SK-N-SH treated with all-trans-retinoic acid at 6 μM for 48 hours (cell line): ENCODE data around the gene LEUTX.

Experiments used
- ATAC-seq: fragments of 200-7000 bp; cut with Tn5 transposase; 3 replicates; pipeline ENCODE4 v1.9.1; 2020; ENCODE audit warnings: mild to moderate bottlenecking, moderate library complexity
- ARNTL ChIP-seq: fragments of 450-650 bp; formaldehyde crosslinking; IDR thresholded peaks from 2 replicates; pipeline ENCODE4 v1.5.0; 2020; ENCODE audit warnings: low read depth, mild to moderate bottlenecking, moderate library complexity, borderline replicate concordance
- BACH2 ChIP-seq: fragments of 250-450 bp; sonication (Bioruptor Pico); IDR thresholded peaks from 2 replicates; pipeline ENCODE4 v1.9.0; 2021; ENCODE audit warnings: mild to moderate bottlenecking, borderline replicate concordance
- CREB5 ChIP-seq: fragments of 250-450 bp; sonication (Bioruptor Pico); IDR thresholded peaks from 2 replicates; pipeline ENCODE4 v1.5.1; 2020; ENCODE audit warnings: low read depth, mild to moderate bottlenecking, moderate library complexity
- CSDC2 ChIP-seq: fragments of 250-450 bp; sonication (Bioruptor Pico); IDR thresholded peaks from 2 replicates; pipeline ENCODE4 v1.5.0; 2020; ENCODE audit warnings: mild to moderate bottlenecking, moderate library complexity
- ESRRG ChIP-seq: fragments of 250-450 bp; sonication (Bioruptor Pico); IDR thresholded peaks from 2 replicates; pipeline ENCODE4 v1.6.1; 2021; ENCODE audit warnings: mild to moderate bottlenecking
- GLIS3 ChIP-seq: fragments of 250-450 bp; sonication (Bioruptor Pico); IDR thresholded peaks from 2 replicates; pipeline ENCODE4 v1.5.0; 2020; ENCODE audit warnings: mild to moderate bottlenecking, moderate library complexity
- ISL1 ChIP-seq: fragments of 250-450 bp; sonication (Bioruptor Pico); IDR thresholded peaks from 2 replicates; pipeline ENCODE4 v2.1.2; 2022; ENCODE audit warnings: mild to moderate bottlenecking, moderate library complexity
- OSR1 ChIP-seq: fragments of 250-450 bp; sonication (Bioruptor Pico); IDR thresholded peaks from 2 replicates; pipeline ENCODE4 v1.8.0; 2022; ENCODE audit warnings: moderate library complexity, mild to moderate bottlenecking, inconsistent platforms
- PATZ1 ChIP-seq: fragments of 250-450 bp; sonication (Bioruptor Pico); IDR thresholded peaks from 2 replicates; pipeline ENCODE4 v1.8.0; 2020; ENCODE audit warnings: mild to moderate bottlenecking, moderate library complexity, borderline replicate concordance
- POU6F1 ChIP-seq: fragments of 250-450 bp; sonication (Bioruptor Pico); IDR thresholded peaks from 2 replicates; pipeline ENCODE4 v1.8.0; 2021; ENCODE audit warnings: low read depth, mild to moderate bottlenecking, moderate library complexity, borderline replicate concordance
- PPARA ChIP-seq: fragments of 250-450 bp; sonication (Bioruptor Pico); IDR thresholded peaks from 2 replicates; pipeline ENCODE4 v1.5.0; 2020; ENCODE audit warnings: mild to moderate bottlenecking, borderline replicate concordance
- RARB ChIP-seq: fragments of 250-450 bp; sonication (Bioruptor Pico); IDR thresholded peaks from 2 replicates; pipeline ENCODE4 v1.8.0; 2021; ENCODE audit warnings: mild to moderate bottlenecking, moderate library complexity
- SNAI2 ChIP-seq: fragments of 250-450 bp; sonication (Bioruptor Pico); IDR thresholded peaks from 2 replicates; pipeline ENCODE4 v1.5.0; 2020; ENCODE audit warnings: mild to moderate bottlenecking, moderate library complexity
- TCF4 ChIP-seq: fragments of 250-450 bp; sonication (Bioruptor Pico); IDR thresholded peaks from 2 replicates; pipeline ENCODE4 v1.8.0; 2021; ENCODE audit warnings: mild to moderate bottlenecking, moderate library complexity, borderline replicate concordance
- TOX ChIP-seq: fragments of 250-450 bp; sonication (Bioruptor Pico); IDR thresholded peaks from 2 replicates; pipeline ENCODE4 v1.8.0; 2021; ENCODE audit warnings: mild to moderate bottlenecking, moderate library complexity, borderline replicate concordance
- TSHZ2 ChIP-seq: fragments of 250-450 bp; sonication (Bioruptor Pico); IDR thresholded peaks from 2 replicates; pipeline ENCODE4 v1.5.0; 2020; ENCODE audit warnings: mild to moderate bottlenecking, moderate library complexity
- ZC3H10 ChIP-seq: fragments of 250-450 bp; sonication (Bioruptor Pico); IDR thresholded peaks from 2 replicates; pipeline ENCODE4 v1.5.1; 2021; ENCODE audit warnings: mild to moderate bottlenecking, moderate library complexity
- ZFP3 ChIP-seq: fragments of 250-450 bp; sonication (Bioruptor Pico); IDR thresholded peaks from 2 replicates; pipeline ENCODE4 v1.5.0; 2020; ENCODE audit warnings: mild to moderate bottlenecking, moderate library complexity
- ZFP30 ChIP-seq: fragments of 450-650 bp; formaldehyde crosslinking; IDR thresholded peaks from 2 replicates; pipeline ENCODE4 v1.5.0; 2022; ENCODE audit warnings: mild to moderate bottlenecking, moderate library complexity
- ZNF565 ChIP-seq: fragments of 450-650 bp; formaldehyde crosslinking; conservative IDR thresholded peaks from 2 replicates; pipeline ENCODE4 v1.5.0; 2020; ENCODE audit warnings: low read depth, mild to moderate bottlenecking, moderate library complexity
- ZNF70 ChIP-seq: fragments of 450-650 bp; formaldehyde crosslinking; IDR thresholded peaks from 2 replicates; pipeline ENCODE4 v1.5.0; 2020; ENCODE audit warnings: mild to moderate bottlenecking, moderate library complexity
- ZNF8 ChIP-seq: fragments of 450-650 bp; formaldehyde crosslinking; IDR thresholded peaks from 2 replicates; pipeline ENCODE4 v1.5.0; 2020; ENCODE audit warnings: mild to moderate bottlenecking, moderate library complexity

The LEUTX gene

GRCh38 chr19:39740395-39740794, 38.3 kb upstream of the LEUTX start:
- no peak for ATAC-seq
- TF ChIP-seq ARNTL = no peak
- no peak for TF ChIP-seq ESRRG (CRISPR knock-in tag)
- no peak for TF ChIP-seq ZNF565 (CRISPR knock-in tag)
- no peak for TF ChIP-seq OSR1 (CRISPR knock-in tag)
- TF ChIP-seq ZFP30 (CRISPR knock-in tag) = no peak
- TF ChIP-seq TCF4 (CRISPR knock-in tag) = no peak
- no peak for TF ChIP-seq TSHZ2
- TF ChIP-seq ZFP3 = no peak
- no peak for TF ChIP-seq RARB
- TF ChIP-seq CSDC2 (CRISPR knock-in tag) = no peak
- no peak for TF ChIP-seq GLIS3 (CRISPR knock-in tag)
- TF ChIP-seq BACH2 (CRISPR knock-in tag) = no peak
- TF ChIP-seq PPARA = no peak
- TF ChIP-seq ZC3H10 = no peak
- TF ChIP-seq SNAI2 (CRISPR knock-in tag) = no peak
- no peak for TF ChIP-seq ISL1 (CRISPR knock-in tag)
- no peak for TF ChIP-seq PATZ1 (CRISPR knock-in tag)
- no peak for TF ChIP-seq CREB5 (CRISPR knock-in tag)
- no peak for TF ChIP-seq ZNF70 (CRISPR knock-in tag)

- TF ChIP-seq ZNF565 (CRISPR knock-in tag) = no peak
- TF ChIP-seq, all 23 proteins: peak for 0
- no peak for ATAC-seq
Measured at GRCh38 chr19:39745643-39746042, 33.0 kb upstream of the LEUTX start.

GRCh38 chr19:39746836-39747529, 31.7 kb upstream of the LEUTX start:
- no peak for TF ChIP-seq ZC3H10
- no peak for TF ChIP-seq BACH2 (CRISPR knock-in tag)
- no peak for TF ChIP-seq PATZ1 (CRISPR knock-in tag)
- TF ChIP-seq TSHZ2 = no peak
- no peak for TF ChIP-seq ZNF565 (CRISPR knock-in tag)
- no peak for TF ChIP-seq SNAI2 (CRISPR knock-in tag)
- TF ChIP-seq TOX (CRISPR knock-in tag) = no peak
- no peak for TF ChIP-seq PPARA
- TF ChIP-seq OSR1 (CRISPR knock-in tag) = no peak
- no peak for TF ChIP-seq RARB
- no peak for TF ChIP-seq POU6F1
- no peak for TF ChIP-seq GLIS3 (CRISPR knock-in tag)
- no peak for TF ChIP-seq ARNTL
- TF ChIP-seq ZNF8 (CRISPR knock-in tag) = no peak
- ATAC-seq = no peak
